Measurements from ENCODE around the gene PSMD9. TPM values are rescaled to one million over a fixed set of nuclear protein-coding genes. Genes with fewer than 3 reads are reported as not detected.
A peak's percentile ranks its signal among the peaks of the same experiment; 100 is the strongest.
"Not testable (repeated sequence)": the region's sequence is repeated elsewhere in the genome, so short reads cannot be mapped to it uniquely, and the experiment has no call there.

The PSMD9 gene
- total and polyA plus RNA-seq, 4 donors, result 39.0 to 57.6 (median 51.2) TPM

DNA sequence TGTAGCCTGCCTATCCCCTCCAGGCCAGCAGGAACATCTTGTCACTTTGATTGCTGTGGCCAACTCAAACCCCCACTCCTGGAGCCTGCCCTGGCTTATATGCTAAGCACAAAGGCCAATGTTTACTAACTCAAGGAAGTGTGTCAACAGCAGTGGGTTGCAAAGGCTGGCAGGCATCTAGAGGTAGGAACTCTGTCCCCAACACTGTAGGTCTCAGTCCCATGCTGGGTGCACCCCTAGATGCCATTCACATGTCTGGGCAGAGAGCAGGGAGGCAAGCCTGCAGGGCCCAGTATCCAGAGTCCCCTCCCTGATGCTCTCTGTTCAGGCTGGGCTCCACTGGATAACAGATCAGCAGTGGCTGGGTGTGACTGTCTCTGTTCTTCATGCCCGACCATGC, 28.3 kb upstream of the PSMD9 start:
- Histone ChIP-seq H3K4me1 (ENCODE audit: control insufficient read depth in 4 of 4, insufficient read depth in 4 of 4, low read length in 3 of 4) (peaks cover 10 to 54% (median 24%) of the 10 kb centered on the region in 4 donors), H3K27me3 (ENCODE audit: control insufficient read depth in 4 of 4, insufficient read depth in 4 of 4, low read length in 3 of 4) (no peaks in the 10 kb centered on the region), H3K36me3 (ENCODE audit: control insufficient read depth in 4 of 4, insufficient read depth in 3 of 4, low read depth in 1 of 4, low read length in 3 of 4) (peaks cover 0 to 5% (median 2%) of the 10 kb centered on the region in 4 donors), H3K9me3 (ENCODE audit: control insufficient read depth in 4 of 4, low read length in 3 of 4) (no peaks in the 10 kb centered on the region), H3K4me3 (ENCODE audit: low read depth in 1 of 3, low read length in 3 of 3) (no peak overlapping the region), H3K27ac (ENCODE audit: low read depth in 1 of 2, low read length in 2 of 2) (peak overlapping the region; percentile 93 to 97), H3K9ac (ENCODE audit: low read depth in 1 of 2, low read length in 2 of 2) (peak overlapping the region in 1 of 2 donors; percentile 30)
- WGBS, result 59% methylated on average over 1 of the region's 1 CpG
- DNase-seq (ENCODE audit: low spot score), result no peak
- peak in 1 of 2 donors; percentile 85 for TF ChIP-seq JUND (IDR thresholded peaks at IDR 0.05)
- TF ChIP-seq TAF1 (conservative IDR thresholded peaks at IDR 0.05), result peak; percentile 47
- peak in 1 of 2 donors; percentile 22 for TF ChIP-seq GABPA (IDR thresholded peaks at IDR 0.05 in 1 of 2, conservative IDR thresholded peaks at IDR 0.05 in 1 of 2)
- peak; percentile 77 for TF ChIP-seq YY1 (IDR thresholded peaks at IDR 0.05)
- TF ChIP-seq EGR1 (IDR thresholded peaks at IDR 0.05; ENCODE audit: low read depth in 2 of 2), result peak in 1 of 2 donors; percentile 59
- TF ChIP-seq, protein P1, sequence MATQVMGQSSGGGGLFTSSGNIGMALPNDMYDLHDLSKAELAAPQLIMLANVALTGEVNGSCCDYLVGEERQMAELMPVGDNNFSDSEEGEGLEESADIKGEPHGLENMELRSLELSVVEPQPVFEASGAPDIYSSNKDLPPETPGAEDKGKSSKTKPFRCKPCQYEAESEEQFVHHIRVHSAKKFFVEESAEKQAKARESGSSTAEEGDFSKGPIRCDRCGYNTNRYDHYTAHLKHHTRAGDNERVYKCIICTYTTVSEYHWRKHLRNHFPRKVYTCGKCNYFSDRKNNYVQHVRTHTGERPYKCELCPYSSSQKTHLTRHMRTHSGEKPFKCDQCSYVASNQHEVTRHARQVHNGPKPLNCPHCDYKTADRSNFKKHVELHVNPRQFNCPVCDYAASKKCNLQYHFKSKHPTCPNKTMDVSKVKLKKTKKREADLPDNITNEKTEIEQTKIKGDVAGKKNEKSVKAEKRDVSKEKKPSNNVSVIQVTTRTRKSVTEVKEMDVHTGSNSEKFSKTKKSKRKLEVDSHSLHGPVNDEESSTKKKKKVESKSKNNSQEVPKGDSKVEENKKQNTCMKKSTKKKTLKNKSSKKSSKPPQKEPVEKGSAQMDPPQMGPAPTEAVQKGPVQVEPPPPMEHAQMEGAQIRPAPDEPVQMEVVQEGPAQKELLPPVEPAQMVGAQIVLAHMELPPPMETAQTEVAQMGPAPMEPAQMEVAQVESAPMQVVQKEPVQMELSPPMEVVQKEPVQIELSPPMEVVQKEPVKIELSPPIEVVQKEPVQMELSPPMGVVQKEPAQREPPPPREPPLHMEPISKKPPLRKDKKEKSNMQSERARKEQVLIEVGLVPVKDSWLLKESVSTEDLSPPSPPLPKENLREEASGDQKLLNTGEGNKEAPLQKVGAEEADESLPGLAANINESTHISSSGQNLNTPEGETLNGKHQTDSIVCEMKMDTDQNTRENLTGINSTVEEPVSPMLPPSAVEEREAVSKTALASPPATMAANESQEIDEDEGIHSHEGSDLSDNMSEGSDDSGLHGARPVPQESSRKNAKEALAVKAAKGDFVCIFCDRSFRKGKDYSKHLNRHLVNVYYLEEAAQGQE (IDR thresholded peaks at IDR 0.05), result peak; percentile 66
- TF ChIP-seq, protein P2, sequence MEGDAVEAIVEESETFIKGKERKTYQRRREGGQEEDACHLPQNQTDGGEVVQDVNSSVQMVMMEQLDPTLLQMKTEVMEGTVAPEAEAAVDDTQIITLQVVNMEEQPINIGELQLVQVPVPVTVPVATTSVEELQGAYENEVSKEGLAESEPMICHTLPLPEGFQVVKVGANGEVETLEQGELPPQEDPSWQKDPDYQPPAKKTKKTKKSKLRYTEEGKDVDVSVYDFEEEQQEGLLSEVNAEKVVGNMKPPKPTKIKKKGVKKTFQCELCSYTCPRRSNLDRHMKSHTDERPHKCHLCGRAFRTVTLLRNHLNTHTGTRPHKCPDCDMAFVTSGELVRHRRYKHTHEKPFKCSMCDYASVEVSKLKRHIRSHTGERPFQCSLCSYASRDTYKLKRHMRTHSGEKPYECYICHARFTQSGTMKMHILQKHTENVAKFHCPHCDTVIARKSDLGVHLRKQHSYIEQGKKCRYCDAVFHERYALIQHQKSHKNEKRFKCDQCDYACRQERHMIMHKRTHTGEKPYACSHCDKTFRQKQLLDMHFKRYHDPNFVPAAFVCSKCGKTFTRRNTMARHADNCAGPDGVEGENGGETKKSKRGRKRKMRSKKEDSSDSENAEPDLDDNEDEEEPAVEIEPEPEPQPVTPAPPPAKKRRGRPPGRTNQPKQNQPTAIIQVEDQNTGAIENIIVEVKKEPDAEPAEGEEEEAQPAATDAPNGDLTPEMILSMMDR (IDR thresholded peaks at IDR 0.05; ENCODE audit: low read depth, low read length, missing input control), result peak; percentile 20
- TF ChIP-seq RAD21 (IDR thresholded peaks at IDR 0.05), result peak; percentile 37 to 59
- TF ChIP-seq HNF4A (conservative IDR thresholded peaks at IDR 0.05), result peak; percentile 82 to 93
- peak; percentile 96 for TF ChIP-seq FOXA2 (IDR thresholded peaks at IDR 0.05)
- peak; percentile 96 for TF ChIP-seq FOXA1 (IDR thresholded peaks at IDR 0.05)
- TF ChIP-seq, protein P3, sequence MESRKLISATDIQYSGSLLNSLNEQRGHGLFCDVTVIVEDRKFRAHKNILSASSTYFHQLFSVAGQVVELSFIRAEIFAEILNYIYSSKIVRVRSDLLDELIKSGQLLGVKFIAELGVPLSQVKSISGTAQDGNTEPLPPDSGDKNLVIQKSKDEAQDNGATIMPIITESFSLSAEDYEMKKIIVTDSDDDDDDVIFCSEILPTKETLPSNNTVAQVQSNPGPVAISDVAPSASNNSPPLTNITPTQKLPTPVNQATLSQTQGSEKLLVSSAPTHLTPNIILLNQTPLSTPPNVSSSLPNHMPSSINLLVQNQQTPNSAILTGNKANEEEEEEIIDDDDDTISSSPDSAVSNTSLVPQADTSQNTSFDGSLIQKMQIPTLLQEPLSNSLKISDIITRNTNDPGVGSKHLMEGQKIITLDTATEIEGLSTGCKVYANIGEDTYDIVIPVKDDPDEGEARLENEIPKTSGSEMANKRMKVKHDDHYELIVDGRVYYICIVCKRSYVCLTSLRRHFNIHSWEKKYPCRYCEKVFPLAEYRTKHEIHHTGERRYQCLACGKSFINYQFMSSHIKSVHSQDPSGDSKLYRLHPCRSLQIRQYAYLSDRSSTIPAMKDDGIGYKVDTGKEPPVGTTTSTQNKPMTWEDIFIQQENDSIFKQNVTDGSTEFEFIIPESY (IDR thresholded peaks at IDR 0.05), result no peak
- TF ChIP-seq, protein P4, sequence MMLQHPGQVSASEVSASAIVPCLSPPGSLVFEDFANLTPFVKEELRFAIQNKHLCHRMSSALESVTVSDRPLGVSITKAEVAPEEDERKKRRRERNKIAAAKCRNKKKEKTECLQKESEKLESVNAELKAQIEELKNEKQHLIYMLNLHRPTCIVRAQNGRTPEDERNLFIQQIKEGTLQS (IDR thresholded peaks at IDR 0.05), result peak; percentile 29
- peak; percentile 29 for TF ChIP-seq HNF4G (IDR thresholded peaks at IDR 0.05)
- peak; percentile 86 for TF ChIP-seq SP1 (IDR thresholded peaks at IDR 0.05)
- TF ChIP-seq RXRA (IDR thresholded peaks at IDR 0.05), result peak; percentile 68 to 92
- no peak for TF ChIP-seq NR2F2 (IDR thresholded peaks at IDR 0.05)
- TF ChIP-seq, protein P5, sequence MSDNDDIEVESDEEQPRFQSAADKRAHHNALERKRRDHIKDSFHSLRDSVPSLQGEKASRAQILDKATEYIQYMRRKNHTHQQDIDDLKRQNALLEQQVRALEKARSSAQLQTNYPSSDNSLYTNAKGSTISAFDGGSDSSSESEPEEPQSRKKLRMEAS (IDR thresholded peaks at IDR 0.05), result peak; percentile 81

DNA sequence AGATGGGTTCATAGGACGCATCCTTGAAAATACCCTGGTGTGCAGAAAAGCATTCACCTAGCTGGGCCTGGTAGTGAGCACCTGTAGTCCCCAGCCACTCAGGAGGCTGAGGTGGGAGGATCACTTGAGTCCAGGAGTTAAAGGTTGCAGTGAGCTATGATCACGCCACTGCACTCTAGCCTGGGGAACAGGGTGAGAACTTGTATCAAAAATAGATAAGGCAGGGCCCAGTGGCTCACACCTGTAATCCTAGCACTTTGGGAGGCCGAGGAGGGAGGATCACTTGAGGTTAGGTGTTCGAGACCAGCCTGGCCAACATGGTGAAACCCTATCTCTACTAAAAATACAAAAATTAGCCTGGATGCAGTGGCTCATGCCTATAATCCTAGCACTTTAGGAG, 27.9 kb upstream of the PSMD9 start:
- DNase-seq (ENCODE audit: low spot score); H3K4me3 ChIP-seq (ENCODE audit: low read depth in 1 of 3, low read length in 3 of 3); H3K9ac ChIP-seq (ENCODE audit: low read depth in 1 of 2, low read length in 2 of 2); H3K36me3 ChIP-seq (ENCODE audit: control insufficient read depth in 4 of 4, insufficient read depth in 3 of 4, low read depth in 1 of 4, low read length in 3 of 4); H3K27me3 ChIP-seq (ENCODE audit: control insufficient read depth in 4 of 4, insufficient read depth in 4 of 4, low read length in 3 of 4); H3K9me3 ChIP-seq (ENCODE audit: control insufficient read depth in 4 of 4, low read length in 3 of 4): not testable (repeated sequence)
- H3K27ac ChIP-seq (ENCODE audit: low read depth in 1 of 2, low read length in 2 of 2), result peak overlapping the region; percentile 93 to 97
- H3K4me1 ChIP-seq (ENCODE audit: control insufficient read depth in 4 of 4, insufficient read depth in 4 of 4, low read length in 3 of 4), result peaks cover 10 to 54% (median 24%) of the 10 kb centered on the region in 4 donors
- 87% methylated on average over 4 of the region's 4 CpGs for WGBS
